Common myeloid progenitor, CD34-positive (primary cell): ENCODE measurements around the gene HOXB13.

Source experiments
- CTCF ChIA-PET: fragments of 350-600 bp; sonication (Branson Sonifier 250); formaldehyde crosslinking; loops from one replicate; lab custom pipeline; 2021; ENCODE audit warnings: antibody characterized with exemption; lab: Charles Lee
- POLR2A ChIA-PET: fragments of 350-600 bp; sonication (Branson Sonifier 250); formaldehyde crosslinking; loops from one replicate; lab custom pipeline; 2021; ENCODE audit warnings: antibody characterized with exemption; lab: Charles Lee
- DNase-seq, 3 donors: peaks; one replicate each; pipeline versions ENCODE4 v3.0.0 to v3.0.0-alpha.2; 2013
- H3K27ac ChIP-seq, 2 experiments: 1 replicate in 1 of 2; 2 replicates in 1 of 2; pipeline ENCODE4 v1.7.0; 2013; ENCODE audit warnings: inconsistent platforms in 2 of 2, low read length in 2 of 2, mild to moderate bottlenecking in 2 of 2, low read depth in 1 of 2, moderate library complexity in 1 of 2; ENCODE audit not compliant: severe bottlenecking in 2 of 2, insufficient read depth in 1 of 2, poor library complexity in 1 of 2
- H3K27me3 ChIP-seq, 5 experiments: replicated peaks in 2 of 5; 1 replicate in 3 of 5; 2 replicates in 2 of 5; pipeline versions ENCODE4 v1.6.1 to v1.7.0; 2013; ENCODE audit warnings: low read length in 4 of 5, mild to moderate bottlenecking in 2 of 5, moderate library complexity in 2 of 5, inconsistent platforms in 1 of 5; ENCODE audit not compliant: insufficient read depth in 5 of 5, control insufficient read depth in 4 of 5
- H3K36me3 ChIP-seq, 4 experiments: 1 replicate in 2 of 4; 2 replicates in 2 of 4; pipeline versions ENCODE4 v1.6.1 to v1.7.0; 2013; ENCODE audit warnings: low read length in 3 of 4, control low read depth in 1 of 4, mild to moderate bottlenecking in 1 of 4; ENCODE audit not compliant: control insufficient read depth in 4 of 4, insufficient read depth in 4 of 4
- H3K4me1 ChIP-seq, 4 experiments: 1 replicate in 3 of 4; 2 replicates in 1 of 4; pipeline versions ENCODE4 v1.6.1 to v1.7.1; 2013; ENCODE audit warnings: low read length in 3 of 4, mild to moderate bottlenecking in 3 of 4, control low read depth in 1 of 4, inconsistent platforms in 1 of 4, moderate library complexity in 1 of 4; ENCODE audit not compliant: control insufficient read depth in 4 of 4, insufficient read depth in 4 of 4; ENCODE audit errors: control extremely low read depth in 1 of 4
- H3K4me3 ChIP-seq, 7 experiments: 1 replicate in 4 of 7; 2 replicates in 3 of 7; pipeline versions ENCODE4 v1.5.1 to v1.7.0; 2013; ENCODE audit warnings: mild to moderate bottlenecking in 7 of 7, low read length in 6 of 7, moderate library complexity in 6 of 7, inconsistent platforms in 2 of 7, low read depth in 2 of 7, control low read depth in 1 of 7; ENCODE audit not compliant: insufficient read depth in 4 of 7, control insufficient read depth in 1 of 7; ENCODE audit errors: extremely low read depth in 1 of 7
- H3K9me3 ChIP-seq, 5 experiments: 1 replicate in 4 of 5; 2 replicates in 1 of 5; pipeline versions ENCODE4 v1.6.1 to v1.7.1; 2013; ENCODE audit warnings: low read length in 4 of 5, mild to moderate bottlenecking in 2 of 5, inconsistent platforms in 1 of 5, low read depth in 1 of 5, moderate library complexity in 1 of 5; ENCODE audit not compliant: control insufficient read depth in 4 of 5, insufficient read depth in 2 of 5; ENCODE audit errors: control extremely low read depth in 1 of 5
- WGBS: methylation state at CpG from one replicate; pipeline ENCODE4 v1.1.5; 2013; ENCODE audit not compliant: insufficient coverage; 5-methylcytosine and 5-hydroxymethylcytosine counted together

Gene HOXB13

DNA sequence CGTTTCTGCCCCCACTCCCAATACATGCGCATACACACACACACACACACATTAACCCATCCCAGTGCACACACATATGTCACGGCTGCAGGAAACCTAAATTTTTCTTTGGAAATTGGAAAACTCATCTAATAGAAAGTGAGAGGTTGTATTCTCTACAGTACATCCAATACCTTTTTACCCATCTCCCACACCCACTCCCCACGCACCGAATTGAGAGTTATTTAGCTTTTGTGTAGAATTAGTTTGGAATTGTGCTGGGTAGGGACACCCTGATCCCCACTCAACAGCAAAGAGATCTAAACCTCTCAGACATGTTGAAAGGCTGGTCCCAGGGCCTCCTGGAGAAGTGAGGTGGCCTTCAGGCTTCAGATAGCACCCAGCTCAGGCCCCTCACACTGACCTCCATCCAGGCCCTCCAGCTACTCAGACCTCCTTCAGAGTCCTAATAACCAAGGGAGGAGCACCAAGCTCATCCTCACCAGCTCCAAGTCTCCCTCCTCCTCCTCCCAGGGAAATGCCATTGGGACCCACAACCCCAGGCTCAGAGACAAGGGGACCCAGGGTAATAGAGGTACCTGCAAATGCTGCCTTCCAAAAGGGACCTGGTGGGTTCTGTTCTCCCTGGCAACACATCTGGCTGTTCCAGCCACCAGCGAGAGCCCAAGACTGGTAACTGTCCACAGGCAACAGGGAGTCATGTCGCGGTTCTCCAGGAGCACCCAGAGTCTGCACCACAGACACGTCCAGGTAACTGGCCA lies 955 bp downstream of the HOXB13 start:
- ChIA-PET CTCF (interaction anchor here (0.6 to 7.7 kb wide), 6 partner anchors 16 to 151 kb away, joined by 3 to 130 read pairs (median 4); no protein-coding TSS in a partner anchor), POLR2A (interaction anchor here (1.0 kb wide), 1 partner anchor 151 kb away, joined by 3 read pairs; no protein-coding TSS in a partner anchor)
- Histone ChIP-seq H3K36me3 (no peaks in the 10 kb centered on the region), H3K27ac (no peak overlapping the region), H3K27me3 (peaks cover 33 to 100% (median 75%) of the 10 kb centered on the region in 5 experiments), H3K4me1 (peaks cover 0 to 22% (median 8%) of the 10 kb centered on the region in 4 experiments), H3K4me3 (no peak overlapping the region), H3K9me3 (no peaks in the 10 kb centered on the region)
- WGBS: 35% methylated on average over 4 of the region's 9 CpGs
- DNase-seq: no peak

GRCh38 chr17:48726916-48727286 lies 1.6 kb downstream of the HOXB13 start:
- ChIA-PET POLR2A (interaction anchor here (1.0 kb wide), 1 partner anchor 152 kb away, joined by 3 read pairs; no protein-coding TSS in a partner anchor), CTCF (interaction anchor here (0.7 to 11.1 kb wide), 9 partner anchors 8 to 273 kb away, joined by 3 to 130 read pairs (median 17); no protein-coding TSS in a partner anchor)
- Histone ChIP-seq H3K4me1 (peaks cover 0 to 22% (median 8%) of the 10 kb centered on the region in 4 experiments), H3K9me3 (no peaks in the 10 kb centered on the region), H3K4me3 (no peak overlapping the region), H3K27me3 (peaks cover 29 to 100% (median 73%) of the 10 kb centered on the region in 5 experiments), H3K36me3 (no peaks in the 10 kb centered on the region), H3K27ac (no peak overlapping the region)
- 7% methylated on average over 20 of the region's 20 CpGs for WGBS
- DNase-seq: no peak

DNA sequence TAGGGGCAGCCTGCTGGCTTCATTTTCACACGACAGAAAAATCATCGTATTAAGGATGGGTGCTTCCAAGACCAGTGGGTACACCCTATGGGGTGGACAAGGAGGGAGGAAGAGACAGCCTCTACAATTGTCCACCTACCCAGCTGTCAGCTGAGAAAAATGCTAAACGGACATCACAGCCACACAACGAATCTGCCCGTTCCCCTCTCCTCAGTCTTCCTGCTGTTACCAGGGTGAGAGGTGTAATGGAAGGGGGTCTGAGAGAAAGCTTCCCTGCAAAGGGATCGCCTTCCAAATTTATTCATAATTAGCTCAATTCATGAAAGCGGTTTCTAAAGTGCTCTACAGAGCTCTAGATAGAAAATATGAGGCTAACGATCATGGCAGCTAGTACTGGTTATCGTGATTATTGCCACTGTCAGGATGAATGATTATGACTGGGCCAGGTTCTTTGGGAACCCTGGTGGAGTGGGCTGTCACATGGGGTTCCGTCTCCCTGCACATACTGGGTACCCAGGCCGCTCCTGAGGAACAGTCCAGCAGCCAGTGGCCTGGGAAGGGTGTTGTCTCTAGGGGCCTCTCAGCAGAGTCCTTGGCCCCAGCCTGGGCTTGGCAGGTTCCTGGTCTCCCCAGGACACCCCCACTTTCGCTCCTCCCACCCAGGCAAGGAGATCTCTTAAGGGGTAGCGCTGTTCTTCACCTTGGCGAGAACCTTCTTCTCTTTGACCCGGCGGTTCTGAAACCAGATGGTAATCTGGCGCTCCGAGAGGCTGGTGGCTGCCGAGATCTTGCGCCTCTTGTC lies 2.2 kb downstream of the HOXB13 start:
- Histone ChIP-seq H3K27me3 (peaks cover 25 to 100% (median 75%) of the 10 kb centered on the region in 5 experiments), H3K4me3 (no peak overlapping the region), H3K27ac (no peak overlapping the region), H3K36me3 (no peaks in the 10 kb centered on the region), H3K9me3 (no peaks in the 10 kb centered on the region), H3K4me1 (peaks cover 0 to 22% (median 8%) of the 10 kb centered on the region in 4 experiments)
- 20% methylated on average over 15 of the region's 20 CpGs for WGBS
- POLR2A ChIA-PET: interaction anchor here (1.0 kb wide), 1 partner anchor 153 kb away, joined by 3 read pairs; no protein-coding TSS in a partner anchor
- CTCF ChIA-PET: interaction anchor here (0.7 to 11.1 kb wide), 11 partner anchors 9 to 274 kb away, joined by 3 to 130 read pairs (median 13); no protein-coding TSS in a partner anchor
- DNase-seq: no peak

DNA sequence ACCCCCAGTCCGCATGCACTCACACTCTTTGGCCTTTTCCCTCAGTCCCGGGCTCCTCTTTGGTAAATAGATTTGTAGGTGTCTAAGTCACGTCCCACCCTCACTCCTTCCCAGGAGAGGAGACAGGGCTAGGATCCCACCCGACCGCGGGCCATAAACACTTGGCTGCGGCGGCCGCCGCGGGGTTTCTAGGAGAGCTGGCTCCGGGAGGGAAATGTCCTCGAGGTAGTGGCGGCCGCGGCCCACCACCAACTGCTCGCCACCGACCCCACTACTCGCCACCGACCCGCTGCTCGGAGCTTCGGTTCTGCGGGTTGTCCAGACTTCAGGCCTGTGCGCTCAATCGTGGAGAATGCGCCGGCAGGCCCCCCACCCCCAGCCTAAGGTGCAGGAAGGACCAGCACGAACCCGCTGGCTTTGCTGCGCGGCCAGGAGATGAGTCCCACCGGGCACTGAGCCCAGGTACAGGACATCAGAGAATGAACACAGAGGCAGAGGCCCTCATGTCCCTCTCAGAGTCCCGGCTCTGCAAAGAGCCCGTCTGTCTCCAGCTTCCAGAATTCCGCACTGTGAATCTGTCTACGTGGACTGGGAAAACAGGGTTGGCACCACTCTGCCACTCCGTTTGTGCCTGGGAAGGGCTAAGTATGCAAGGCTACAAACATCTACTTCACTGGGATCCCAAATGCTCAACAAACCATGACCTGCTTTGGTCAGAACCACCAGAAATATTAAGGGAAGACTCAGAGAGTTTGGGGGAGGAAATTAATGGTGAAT lies 3.1 kb downstream of the HOXB13 start:
- DNase-seq: no peak
- 6% methylated on average over 13 of the region's 38 CpGs for WGBS
- H3K4me3 ChIP-seq: no peak overlapping the region
- CTCF ChIA-PET: interaction anchor here (0.7 to 11.1 kb wide), 19 partner anchors 9 to 158 kb away, joined by 3 to 130 read pairs (median 7); no protein-coding TSS in a partner anchor
- H3K9me3 ChIP-seq: peaks cover 0 to 2% (median 0%) of the 10 kb centered on the region in 5 experiments
- peaks cover 27 to 100% (median 80%) of the 10 kb centered on the region in 5 experiments for H3K27me3 ChIP-seq
- H3K27ac ChIP-seq: no peak overlapping the region
- no peaks in the 10 kb centered on the region for H3K36me3 ChIP-seq
- peaks cover 0 to 22% (median 8%) of the 10 kb centered on the region in 4 experiments for H3K4me1 ChIP-seq
- POLR2A ChIA-PET: interaction anchor here (0.6 kb wide), 1 partner anchor 165 kb away, joined by 3 read pairs; no protein-coding TSS in a partner anchor

DNA sequence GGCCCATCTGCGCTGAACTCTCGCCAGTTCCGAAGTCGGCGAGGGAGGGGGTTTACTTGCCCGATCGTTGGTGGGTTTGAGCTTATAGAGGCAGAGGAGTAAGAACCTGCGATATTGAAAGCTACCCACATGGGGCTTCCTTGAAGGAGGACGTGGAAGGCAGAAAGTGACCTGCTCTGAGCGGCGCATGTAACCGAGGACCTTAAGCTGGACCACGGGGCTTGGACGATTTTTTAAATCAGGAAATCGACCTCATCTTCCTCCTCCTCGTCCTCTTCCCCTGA lies 3.6 kb downstream of the HOXB13 start:
- H3K36me3 ChIP-seq: no peaks in the 10 kb centered on the region
- peaks cover 0 to 22% (median 8%) of the 10 kb centered on the region in 4 experiments for H3K4me1 ChIP-seq
- ChIA-PET POLR2A (interaction anchor here (0.6 kb wide), 1 partner anchor 165 kb away, joined by 3 read pairs; no protein-coding TSS in a partner anchor), CTCF (interaction anchor here (1.0 to 11.1 kb wide), 20 partner anchors 8 to 159 kb away, joined by 3 to 130 read pairs (median 7); no protein-coding TSS in a partner anchor)
- peaks cover 21 to 100% (median 80%) of the 10 kb centered on the region in 5 experiments for H3K27me3 ChIP-seq
- peak in 1 of 3 donors; percentile 59 for DNase-seq
- no peak overlapping the region for H3K4me3 ChIP-seq
- H3K9me3 ChIP-seq: peaks cover 0 to 3% (median 0%) of the 10 kb centered on the region in 5 experiments
- H3K27ac ChIP-seq: no peak overlapping the region
- 6% methylated on average over 6 of the region's 16 CpGs for WGBS
